Smooth muscle cell (in vitro differentiated cells): ENCODE results near the gene SLC16A4. TPM values are rescaled to one million over a fixed set of nuclear protein-coding genes. Genes with fewer than 3 reads are reported as not detected.

ENCODE experiments used
- DNase-seq: peaks from one replicate; lab custom pipeline; 2025; ENCODE audit not compliant: unreplicated experiment; lab: John Stamatoyannopoulos, UW
- H2AFZ ChIP-seq: fragments of 200-600 bp; sonication (generic); 2 replicates; pipeline ENCODE4 v1.6.0; 2016; ENCODE audit warnings: antibody characterized with exemption, low read depth, mild to moderate bottlenecking
- H3F3A ChIP-seq: fragments of 200-600 bp; sonication (generic); 2 replicates; pipeline ENCODE4 v1.6.0; 2017; ENCODE audit warnings: antibody characterized with exemption, low read depth
- H3K27ac ChIP-seq: fragments of 200-600 bp; sonication (generic); 2 replicates; pipeline ENCODE4 v1.5.1; 2016; ENCODE audit warnings: low read depth, mild to moderate bottlenecking
- H3K27me3 ChIP-seq: fragments of 200-600 bp; sonication (generic); 2 replicates; pipeline ENCODE4 v1.6.1; 2016; ENCODE audit warnings: low read depth, mild to moderate bottlenecking
- H3K36me3 ChIP-seq: fragments of 200-600 bp; sonication (generic); 2 replicates; pipeline ENCODE4 v1.5.1; 2016; ENCODE audit warnings: low read depth
- H3K4me1 ChIP-seq: fragments of 200-600 bp; sonication (generic); 2 replicates; pipeline ENCODE4 v1.5.1; 2016; ENCODE audit warnings: low read depth
- H3K4me2 ChIP-seq: fragments of 200-600 bp; sonication (generic); 2 replicates; pipeline ENCODE4 v1.6.0; 2016; ENCODE audit warnings: mild to moderate bottlenecking
- H3K4me3 ChIP-seq: fragments of 200-600 bp; sonication (generic); 2 replicates; pipeline ENCODE4 v1.5.1; 2016; ENCODE audit warnings: mild to moderate bottlenecking
- H3K79me2 ChIP-seq: fragments of 200-600 bp; sonication (generic); 2 replicates; pipeline ENCODE4 v1.6.0; 2016; ENCODE audit warnings: low read depth, mild to moderate bottlenecking
- H3K9ac ChIP-seq: fragments of 200-600 bp; sonication (generic); 2 replicates; pipeline ENCODE4 v1.6.0; 2016; ENCODE audit warnings: low read depth
- H3K9me3 ChIP-seq: fragments of 200-600 bp; sonication (generic); replicated peaks from 2 replicates; pipeline ENCODE4 v1.5.1; 2016; ENCODE audit warnings: low read depth
- H4K20me1 ChIP-seq: fragments of 200-600 bp; sonication (generic); 2 replicates; pipeline ENCODE4 v1.6.0; 2016; ENCODE audit warnings: low read depth
- WGBS: methylation state at CpG from one replicate; pipeline ENCODE4 v1.1.7; 2016; ENCODE audit warnings: low lambda C conversion rate; 5-methylcytosine and 5-hydroxymethylcytosine counted together
- polyA plus RNA-seq: library from polyadenylated mRNA; unstranded; fragments of >200 nt; fragmentation: Nextera tagmentation; extraction: Ambion mirVana; gene quantifications from 2 replicates; pipeline ENCODE4 v1.2.1, GENCODE V29; 2016
- total RNA-seq: library from RNA; depleted of rRNA; stranded (reverse); fragments of >200 nt; gene quantifications from 2 replicates; pipeline ENCODE4 v1.2.3, GENCODE V29; 2014
- TF ChIP-seq, protein P1 (sequence below): fragments of 200-600 bp; sonication (generic); IDR thresholded peaks from 2 replicates; pipeline ENCODE4 v1.5.1; 2017; ENCODE audit warnings: borderline replicate concordance, mild to moderate bottlenecking, antibody characterized with exemption; ENCODE audit not compliant: insufficient read depth, poor library complexity, severe bottlenecking

Gene SLC16A4
- total and polyA plus RNA-seq, 2 experiments from 2014 or later, result 6.5 to 11.6 TPM

DNA sequence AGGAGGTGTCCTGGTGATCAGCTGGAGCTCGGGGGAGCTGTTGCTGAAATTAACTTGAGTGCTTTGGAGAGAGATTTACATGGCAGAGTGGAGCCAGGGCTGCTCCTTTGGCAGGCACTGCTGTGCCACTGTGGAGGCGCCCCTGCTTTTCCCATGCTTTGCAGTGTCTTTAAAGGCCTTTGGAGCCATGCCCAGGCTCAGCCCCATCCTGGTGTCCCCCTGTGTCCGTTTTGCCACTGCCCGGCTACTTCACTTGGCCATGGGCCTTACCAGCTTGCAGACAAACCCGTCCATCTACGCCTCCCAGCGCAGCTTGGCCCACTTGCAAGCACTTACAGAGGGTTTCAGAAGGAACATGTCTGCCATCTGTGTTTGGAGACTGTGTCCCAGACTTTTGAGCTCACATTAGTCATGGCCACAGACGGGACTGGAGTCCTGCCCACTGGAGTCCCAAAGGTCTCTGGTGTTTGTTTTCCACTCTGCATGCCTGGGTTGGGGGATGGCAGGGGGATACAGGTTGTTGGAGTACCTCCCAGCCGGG, 34.9 kb upstream of the SLC16A4 start:
- no peaks in the 10 kb centered on the region for H3K36me3 ChIP-seq
- DNase-seq, result no peak
- H3K4me2 ChIP-seq, result no peak overlapping the region
- peaks cover 5% of the 10 kb centered on the region for H3K4me1 ChIP-seq
- H4K20me1 ChIP-seq, result no peaks in the 10 kb centered on the region
- no peaks in the 10 kb centered on the region for H3K9me3 ChIP-seq
- TF ChIP-seq, protein P1, sequence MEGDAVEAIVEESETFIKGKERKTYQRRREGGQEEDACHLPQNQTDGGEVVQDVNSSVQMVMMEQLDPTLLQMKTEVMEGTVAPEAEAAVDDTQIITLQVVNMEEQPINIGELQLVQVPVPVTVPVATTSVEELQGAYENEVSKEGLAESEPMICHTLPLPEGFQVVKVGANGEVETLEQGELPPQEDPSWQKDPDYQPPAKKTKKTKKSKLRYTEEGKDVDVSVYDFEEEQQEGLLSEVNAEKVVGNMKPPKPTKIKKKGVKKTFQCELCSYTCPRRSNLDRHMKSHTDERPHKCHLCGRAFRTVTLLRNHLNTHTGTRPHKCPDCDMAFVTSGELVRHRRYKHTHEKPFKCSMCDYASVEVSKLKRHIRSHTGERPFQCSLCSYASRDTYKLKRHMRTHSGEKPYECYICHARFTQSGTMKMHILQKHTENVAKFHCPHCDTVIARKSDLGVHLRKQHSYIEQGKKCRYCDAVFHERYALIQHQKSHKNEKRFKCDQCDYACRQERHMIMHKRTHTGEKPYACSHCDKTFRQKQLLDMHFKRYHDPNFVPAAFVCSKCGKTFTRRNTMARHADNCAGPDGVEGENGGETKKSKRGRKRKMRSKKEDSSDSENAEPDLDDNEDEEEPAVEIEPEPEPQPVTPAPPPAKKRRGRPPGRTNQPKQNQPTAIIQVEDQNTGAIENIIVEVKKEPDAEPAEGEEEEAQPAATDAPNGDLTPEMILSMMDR, result no peak
- no peaks in the 10 kb centered on the region for H3K27me3 ChIP-seq
- peak overlapping the region; percentile 38 for H2AFZ ChIP-seq
- H3F3A ChIP-seq, result no peaks in the 10 kb centered on the region
- H3K9ac ChIP-seq, result no peak overlapping the region
- H3K4me3 ChIP-seq, result no peak overlapping the region
- peak overlapping the region; percentile 4 for H3K27ac ChIP-seq
- H3K79me2 ChIP-seq, result no peaks in the 10 kb centered on the region
- 88% methylated on average over 9 of the region's 9 CpGs for WGBS

DNA sequence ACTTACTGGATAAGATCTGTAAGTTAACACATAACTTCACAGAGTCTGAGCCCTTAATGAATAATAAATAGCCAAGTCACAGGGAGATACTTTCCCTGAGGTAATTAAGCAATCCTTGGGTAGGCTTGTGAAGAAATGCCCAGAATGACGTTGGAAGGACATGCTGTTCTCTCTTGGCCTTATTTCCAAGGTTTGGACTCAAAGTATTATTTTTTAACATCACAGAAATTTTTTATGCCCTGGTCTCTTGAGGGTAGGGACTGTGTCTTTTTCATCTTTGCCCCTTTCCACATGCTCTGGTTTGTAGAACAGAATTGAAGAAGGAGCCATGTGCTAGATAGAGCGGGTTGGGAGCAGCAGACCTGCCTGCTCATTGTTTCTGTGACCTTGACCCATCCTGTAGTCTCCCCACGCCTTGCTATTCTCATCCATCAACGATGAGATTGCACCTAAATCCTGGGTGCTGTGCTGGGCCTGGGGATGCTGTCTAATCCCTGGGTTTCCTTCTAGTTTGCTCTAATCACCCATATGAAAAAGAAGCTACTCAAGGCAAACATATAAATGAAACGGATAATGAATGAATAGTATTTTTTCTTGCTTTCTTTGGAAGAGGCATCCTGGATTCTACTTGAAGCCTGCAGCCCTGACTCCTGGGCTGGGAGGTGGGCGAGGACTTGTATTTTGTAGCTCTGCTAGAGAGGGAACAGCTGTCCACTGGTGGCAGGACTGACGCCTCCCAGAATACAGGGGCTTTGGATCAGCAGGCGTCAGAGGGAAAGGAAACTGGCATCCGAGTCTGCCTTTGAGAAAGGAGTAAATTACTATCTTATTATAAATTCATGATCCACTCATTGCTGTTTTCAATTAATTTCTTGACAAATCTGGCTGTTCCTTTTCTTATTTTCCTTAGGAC, 34.1 kb upstream of the SLC16A4 start:
- Histone ChIP-seq H3F3A (no peaks in the 10 kb centered on the region), H3K79me2 (no peaks in the 10 kb centered on the region), H3K4me1 (peaks cover 5% of the 10 kb centered on the region), H3K27me3 (no peaks in the 10 kb centered on the region), H3K27ac (peak overlapping the region; percentile 4), H3K4me2 (no peak overlapping the region), H3K4me3 (no peak overlapping the region), H3K9ac (no peak overlapping the region), H3K36me3 (no peaks in the 10 kb centered on the region), H2AFZ (peak overlapping the region; percentile 38), H3K9me3 (no peaks in the 10 kb centered on the region), H4K20me1 (no peaks in the 10 kb centered on the region)
- 73% methylated on average over 9 of the region's 9 CpGs for WGBS
- TF ChIP-seq, protein P1, result no peak
- no peak for DNase-seq

DNA sequence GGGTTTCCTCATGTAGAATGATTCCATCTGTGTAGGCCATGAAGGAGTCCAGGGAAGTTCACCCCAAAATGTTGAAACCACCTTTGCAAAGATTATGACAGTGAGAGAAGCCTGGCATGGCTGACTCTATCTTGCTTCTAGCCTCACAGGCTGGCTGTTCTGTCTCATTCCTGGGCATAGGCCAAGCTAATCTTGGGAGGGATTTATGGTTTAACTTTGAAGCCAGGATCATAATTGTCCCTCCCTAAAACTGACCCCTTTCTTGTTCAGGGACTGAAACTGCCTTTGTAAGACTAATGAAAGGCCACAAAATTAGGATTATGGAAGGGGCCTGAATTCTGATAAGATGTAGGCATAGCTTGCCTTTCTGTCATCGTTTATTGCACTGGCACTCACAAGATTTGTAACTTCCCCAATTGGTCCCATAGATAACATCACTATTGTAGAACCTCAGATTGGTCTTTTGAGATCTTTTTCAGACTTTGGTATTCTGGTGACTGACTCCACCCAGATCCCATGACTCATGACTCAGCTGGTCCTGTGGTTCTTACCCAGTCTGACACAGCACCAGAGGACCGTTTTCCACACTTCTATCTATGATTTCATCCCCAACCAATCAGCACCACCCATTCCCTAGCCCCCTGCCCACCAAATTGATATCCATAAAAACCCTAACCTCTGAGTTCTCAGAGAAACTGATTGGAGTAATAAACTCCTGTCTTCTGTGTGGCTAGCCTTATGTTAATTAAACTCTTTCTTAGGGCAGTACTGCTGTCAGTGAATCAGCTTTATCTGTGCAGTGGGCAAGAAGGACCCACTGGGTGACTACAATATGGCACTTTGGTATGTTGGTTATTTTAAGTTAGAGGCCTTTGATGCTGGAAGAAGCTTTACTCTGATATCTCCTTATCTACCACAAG, 30.3 kb upstream of the SLC16A4 start:
- no peaks in the 10 kb centered on the region for H3K9me3 ChIP-seq
- H3K27me3 ChIP-seq, result no peaks in the 10 kb centered on the region
- H3K4me1 ChIP-seq, result peaks cover 5% of the 10 kb centered on the region
- no peaks in the 10 kb centered on the region for H3K36me3 ChIP-seq
- no peaks in the 10 kb centered on the region for H3K79me2 ChIP-seq
- peak overlapping the region; percentile 79 for H3K27ac ChIP-seq
- TF ChIP-seq, protein P1, result no peak
- 16% methylated on average over 2 of the region's 2 CpGs for WGBS
- H2AFZ ChIP-seq, result peak overlapping the region; percentile 17
- H3K4me2 ChIP-seq, result no peak overlapping the region
- peak overlapping the region; percentile 48 for H3K9ac ChIP-seq
- no peaks in the 10 kb centered on the region for H3F3A ChIP-seq
- no peak overlapping the region for H3K4me3 ChIP-seq
- DNase-seq, result no peak
- no peaks in the 10 kb centered on the region for H4K20me1 ChIP-seq
